GM12878 (cell line): ENCODE data around the gene AFG1L. TPM values are rescaled to one million over a fixed set of nuclear protein-coding genes. Genes with fewer than 3 reads are reported as not detected.

ENCODE experiments used
- ATAC-seq: fragments of 200-7000 bp; cut with Tn5 transposase; 3 replicates; pipeline ENCODE4 v1.9.1; 2020; ENCODE audit warnings: mild to moderate bottlenecking, moderate library complexity
- BruUV-seq: library from RNA; stranded (reverse); fragments of 400-500 nt; replicated peaks from 2 replicates; lab custom pipeline; 2021; lab: Mats Ljungman, UMichigan
- CTCF ChIA-PET: fragments of 300-600 bp; sonication (Branson Sonifier 250); formaldehyde crosslinking; extraction: SDS; loops from one replicate; lab custom pipeline; 2021; ENCODE audit warnings: inconsistent platforms; lab: Yijun Ruan, JAX
- POLR2A ChIA-PET: fragments of 350-600 bp; formaldehyde crosslinking; extraction: SDS; loops from one replicate; lab custom pipeline; 2021; ENCODE audit warnings: inconsistent platforms; lab: Charles Lee
- RAD21 ChIA-PET: fragments of 300-600 bp; sonication (Branson Sonifier 250); formaldehyde crosslinking; loops from one replicate; lab custom pipeline; 2023; ENCODE audit warnings: antibody characterized with exemption; ENCODE audit not compliant: unreplicated experiment; lab: Charles Lee
- SMC1A ChIA-PET: fragments of 300-600 bp; sonication (Branson Sonifier 250); formaldehyde crosslinking; loops from one replicate; lab custom pipeline; 2023; ENCODE audit not compliant: unreplicated experiment, uncharacterized antibody; lab: Charles Lee
- DNase-seq: peaks from one replicate; pipeline ENCODE4 v3.0.0-alpha.2; 2011; ENCODE audit warnings: low read depth, low spot score
- FAIRE-seq: peaks from 3 replicates; lab custom pipeline; 2011; peaks lifted over from hg19 to GRCh38; lab: Jason Lieb, UNC
- H2AFZ ChIP-seq: 2 replicates; pipeline ENCODE4 v1.6.0; 2011; ENCODE audit warnings: low read depth, low read length, control low read depth; ENCODE audit not compliant: control insufficient read depth
- H3K27ac ChIP-seq: 2 replicates; pipeline ENCODE4 v1.5.1; 2011; ENCODE audit warnings: control low read depth; ENCODE audit not compliant: control insufficient read depth, insufficient read depth
- H3K27me3 ChIP-seq, 2 experiments: replicated peaks in 1 of 2; 2 replicates each; pipeline versions ENCODE4 v1.6.0 to v1.6.1; 2011; ENCODE audit warnings: low read length in 1 of 2; ENCODE audit not compliant: control insufficient read depth in 2 of 2, insufficient read depth in 2 of 2
- H3K36me3 ChIP-seq, 2 experiments: 2 replicates each; pipeline ENCODE4 v1.5.1; 2011; ENCODE audit warnings: low read length in 1 of 2; ENCODE audit not compliant: control insufficient read depth in 2 of 2, insufficient read depth in 2 of 2
- H3K4me1 ChIP-seq: 2 replicates; pipeline ENCODE4 v1.6.1; 2011; ENCODE audit warnings: mild to moderate bottlenecking, low read length, moderate library complexity, mixed read lengths; ENCODE audit not compliant: control insufficient read depth, insufficient read depth
- H3K4me2 ChIP-seq: 2 replicates; pipeline ENCODE4 v1.6.0; 2011; ENCODE audit warnings: control low read depth; ENCODE audit not compliant: control insufficient read depth, insufficient read depth
- H3K4me3 ChIP-seq: fragments of 200-600 bp; sonication (generic); 2 replicates; pipeline ENCODE4 v1.5.1; 2016
- H3K79me2 ChIP-seq: 2 replicates; pipeline ENCODE4 v1.6.0; 2011; ENCODE audit warnings: low read length; ENCODE audit not compliant: control insufficient read depth, insufficient read depth
- H3K9ac ChIP-seq: 2 replicates; pipeline ENCODE4 v1.8.0; 2011; ENCODE audit warnings: low read length, control low read depth, mixed read lengths; ENCODE audit not compliant: control insufficient read depth, insufficient read depth
- H3K9me3 ChIP-seq: replicated peaks from 3 replicates; pipeline ENCODE4 v1.5.1; 2011; ENCODE audit warnings: mild to moderate bottlenecking, low read length; ENCODE audit not compliant: control insufficient read depth, insufficient read depth
- H4K20me1 ChIP-seq: 2 replicates; pipeline ENCODE4 v1.6.0; 2011; ENCODE audit not compliant: control insufficient read depth, insufficient read depth
- ATF3 ChIP-seq: IDR thresholded peaks from 2 replicates; pipeline ENCODE4 v1.6.1; 2011; ENCODE audit warnings: low read depth, mild to moderate bottlenecking, low read length, moderate library complexity, borderline replicate concordance; ENCODE audit errors: extremely low read depth
- IRF3 ChIP-seq: fragments of 450-650 bp; IDR thresholded peaks from 2 replicates; pipeline ENCODE4 v1.6.1; 2014; ENCODE audit warnings: mild to moderate bottlenecking
- MXI1 ChIP-seq: fragments of 150-350 bp; IDR thresholded peaks from 2 replicates; pipeline ENCODE4 v1.6.1; 2011; ENCODE audit warnings: low read depth, mild to moderate bottlenecking, inconsistent platforms, low read length, improper control_type of control experiment
- MYC ChIP-seq: IDR thresholded peaks from 2 replicates; pipeline ENCODE4 v1.6.1; 2011; ENCODE audit warnings: mild to moderate bottlenecking, low read length, moderate library complexity, inconsistent platforms; ENCODE audit not compliant: insufficient read depth, insufficient replicate concordance, insufficient read length, severe bottlenecking
- POLR2A ChIP-seq: IDR thresholded peaks from 2 replicates; pipeline ENCODE4 v1.6.1; 2011; ENCODE audit warnings: low read depth, mild to moderate bottlenecking, low read length
- RAD21 ChIP-seq: IDR thresholded peaks from 2 replicates; pipeline ENCODE4 v1.6.1; 2011; ENCODE audit warnings: mild to moderate bottlenecking, low read depth, low read length, moderate library complexity; ENCODE audit not compliant: insufficient read depth
- RELA ChIP-seq: fragments of 450-650 bp; IDR thresholded peaks from 2 replicates; pipeline ENCODE4 v1.8.0; 2014; ENCODE audit warnings: borderline replicate concordance; ENCODE audit not compliant: partially characterized antibody
- STAT1 ChIP-seq: fragments of 450-650 bp; conservative IDR thresholded peaks from 2 replicates; pipeline ENCODE4 v1.6.1; 2014; ENCODE audit warnings: antibody characterized with exemption, mild to moderate bottlenecking
- STAT3 ChIP-seq: IDR thresholded peaks from 2 replicates; pipeline ENCODE4 v1.6.1; 2011; ENCODE audit warnings: low read depth, low read length, improper control_type of control experiment
- USF1 ChIP-seq: IDR thresholded peaks from 2 replicates; pipeline ENCODE4 v1.6.1; 2011; ENCODE audit warnings: borderline replicate concordance, low read depth, mild to moderate bottlenecking, moderate library complexity, mixed read lengths, low read length; ENCODE audit not compliant: insufficient read depth; ENCODE audit errors: extremely low read length
- ZBED1 ChIP-seq: IDR thresholded peaks from 2 replicates; pipeline ENCODE4 v1.6.1; 2016; ENCODE audit warnings: borderline replicate concordance
- in situ Hi-C: fragments of 300-500 bp; cut with MboI; formaldehyde crosslinking; loops from 9 replicates; pipeline ENCODE4 v1.14.3; 2018; ENCODE audit warnings: mixed read lengths
- intact Hi-C: fragments of 100-400 bp; cut with micrococcal nuclease; formaldehyde crosslinking; loops from one replicate; pipeline ENCODE4 v1.14.2; 2022; ENCODE audit not compliant: unreplicated experiment
- polyA plus RNA-seq, 11 experiments: library from polyadenylated mRNA; depleted of rRNA in 4 of 11; unstranded in 6 of 11; stranded (reverse) in 5 of 11; fragments of >200 nt; fragmentation: Nextera tagmentation in 4 of 11; fragmentation: Illumina TruSeq in 1 of 11; extraction: Ambion mirVana in 4 of 11; extraction: Trizol in 1 of 11; gene quantifications; 1 replicate in 1 of 11; 2 replicates in 10 of 11; pipeline versions ENCODE4 v1.2.1 to v1.2.3, GENCODE V29; 2011 to 2016; ENCODE audit warnings: inconsistent platforms in 2 of 11, missing spikeins in 2 of 11, low read depth in 1 of 11
- total RNA-seq, 4 experiments: library from RNA; depleted of rRNA in 3 of 4; stranded (reverse); fragments of >200 nt in 3 of 4; fragmentation: Illumina TruSeq in 1 of 4; extraction: Trizol in 1 of 4; gene quantifications; 2 replicates each; pipeline versions ENCODE4 v1.2.1 to v1.2.3, GENCODE V29; 2013 to 2021

Gene AFG1L
- total and polyA plus RNA-seq, 10 of the 15 experiments (the other 5 are each of a cell fraction or from before 2014, with no cell fraction given) = 2.3 to 9.0 (median 4.3) TPM

- FAIRE-seq (no peak), DNase-seq (no peak), ATAC-seq (no peak)
- BruUV-seq = no TSS peak
- intact Hi-C loops (no loop called here), in situ Hi-C loops (no loop called here)
- CTCF ChIA-PET = interaction anchor here (1.0 to 1.3 kb wide), 2 partner anchors 20 to 23 kb away, joined by 3 to 4 read pairs; no protein-coding TSS in a partner anchor
- SMC1A ChIA-PET = interaction anchor here (1.0 to 1.7 kb wide), 5 partner anchors 9 to 66 kb away, joined by 3 to 6 read pairs (median 4); partner anchors contain the start of gene AFG1L
- TF ChIP-seq MYC (no peak), STAT1 (no peak), POLR2A (no peak), ATF3 (no peak), STAT3 (no peak), MXI1 (no peak), ZBED1 (no peak), USF1 (no peak), IRF3 (no peak), RAD21 (no peak), RELA (no peak)
- Histone ChIP-seq H3K9me3 (no peaks in the 10 kb centered on the region), H3K27me3 (no peaks in the 10 kb centered on the region), H3K27ac (no peak overlapping the region), H3K4me1 (no peaks in the 10 kb centered on the region; the same call in 1 of the 2 replicates), H3K4me2 (no peak overlapping the region), H2AFZ (no peak overlapping the region), H4K20me1 (no peaks in the 10 kb centered on the region), H3K36me3 (no peaks in the 10 kb centered on the region; a peak in 1 of 4 replicates), H3K9ac (no peak overlapping the region), H3K79me2 (no peaks in the 10 kb centered on the region), H3K4me3 (no peak overlapping the region)
- POLR2A ChIA-PET = interaction anchor here (0.6 to 1.0 kb wide), 3 partner anchors 9 to 850 kb away, joined by 3 to 5 read pairs (median 3); partner anchors contain the start of gene AFG1L
- RAD21 ChIA-PET = interaction anchor here (0.8 to 1.3 kb wide), 2 partner anchors 27 to 61 kb away, joined by 3 to 4 read pairs; no protein-coding TSS in a partner anchor
Observed at GRCh38 chr6:108285381-108285780, 9.5 kb upstream of the AFG1L start.
